Measurements from ENCODE around the gene SEMA3C.

The SEMA3C gene

GRCh38 chr7:80721883-80722615 is 196.8 kb downstream of the SEMA3C start:
- Histone ChIP-seq H3K36me3 (ENCODE audit: control insufficient read depth in 2 of 2, insufficient read depth in 1 of 2, low read length in 2 of 2) (no peaks in the 10 kb centered on the region), H3K27ac (ENCODE audit: extremely low read depth, low read depth, low read length) (no peak overlapping the region), H3K9me3 (ENCODE audit: control insufficient read depth, insufficient read depth, low read depth, low read length) (no peaks in the 10 kb centered on the region), H3K4me3 (ENCODE audit: low read depth, low read length) (no peak overlapping the region), H3K4me1 (ENCODE audit: control insufficient read depth, insufficient read depth, low read length) (peaks cover 9% of the 10 kb centered on the region)
- ChIA-PET CTCF (interaction anchor here (0.6 to 1.6 kb wide), 4 partner anchors 10 to 443 kb away, joined by 3 to 9 read pairs (median 4); no protein-coding TSS in a partner anchor), POLR2A (interaction anchor here (0.6 kb wide), 1 partner anchor 246 kb away, joined by 4 read pairs; no protein-coding TSS in a partner anchor)
- TF ChIP-seq MZF1 (tag by site-specific recombination; IDR thresholded peaks at IDR 0.05; ENCODE audit: borderline replicate concordance) (no peak), ZNF600 (tag by site-specific recombination; IDR thresholded peaks at IDR 0.05) (no peak), ZNF664 (tag by site-specific recombination; IDR thresholded peaks at IDR 0.05) (no peak), PATZ1 (tag by site-specific recombination; IDR thresholded peaks at IDR 0.05) (no peak), SALL2 (tag by site-specific recombination; IDR thresholded peaks at IDR 0.05; ENCODE audit: borderline replicate concordance) (no peak), ZNF248 (tag by site-specific recombination; IDR thresholded peaks at IDR 0.05) (no peak), ZNF777 (tag by site-specific recombination; IDR thresholded peaks at IDR 0.05; ENCODE audit: borderline replicate concordance) (no peak), ZFHX2 (tag by site-specific recombination; conservative IDR thresholded peaks at IDR 0.05) (peak; percentile 62), ZNF2 (tag by site-specific recombination; IDR thresholded peaks at IDR 0.05) (0 out of 2 replicates have a peak, but pooled peaks have one; percentile 16), EGR2 (tag by site-specific recombination; IDR thresholded peaks at IDR 0.05; ENCODE audit: low read depth) (0 out of 2 replicates have a peak, but pooled peaks have one; percentile 26), ZNF398 (tag by site-specific recombination; IDR thresholded peaks at IDR 0.05) (no peak), ZNF274 (IDR thresholded peaks at IDR 0.05; ENCODE audit: low read length) (no peak), ZNF274 (tag by site-specific recombination; IDR thresholded peaks at IDR 0.05; ENCODE audit: borderline replicate concordance) (no peak)
- TF ChIP-seq, protein P1, sequence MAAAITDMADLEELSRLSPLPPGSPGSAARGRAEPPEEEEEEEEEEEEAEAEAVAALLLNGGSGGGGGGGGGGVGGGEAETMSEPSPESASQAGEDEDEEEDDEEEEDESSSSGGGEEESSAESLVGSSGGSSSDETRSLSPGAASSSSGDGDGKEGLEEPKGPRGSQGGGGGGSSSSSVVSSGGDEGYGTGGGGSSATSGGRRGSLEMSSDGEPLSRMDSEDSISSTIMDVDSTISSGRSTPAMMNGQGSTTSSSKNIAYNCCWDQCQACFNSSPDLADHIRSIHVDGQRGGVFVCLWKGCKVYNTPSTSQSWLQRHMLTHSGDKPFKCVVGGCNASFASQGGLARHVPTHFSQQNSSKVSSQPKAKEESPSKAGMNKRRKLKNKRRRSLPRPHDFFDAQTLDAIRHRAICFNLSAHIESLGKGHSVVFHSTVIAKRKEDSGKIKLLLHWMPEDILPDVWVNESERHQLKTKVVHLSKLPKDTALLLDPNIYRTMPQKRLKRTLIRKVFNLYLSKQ (tag by site-specific recombination; IDR thresholded peaks at IDR 0.05; ENCODE audit: borderline replicate concordance) = no peak

- H3K27ac ChIP-seq (ENCODE audit: extremely low read depth, low read depth, low read length) = no peak overlapping the region
- CTCF ChIA-PET = no interaction called here
- H3K4me1 ChIP-seq (ENCODE audit: control insufficient read depth, insufficient read depth, low read length) = peaks cover 9% of the 10 kb centered on the region
- no peak overlapping the region for H3K4me3 ChIP-seq (ENCODE audit: low read depth, low read length)
- POLR2A ChIA-PET = no interaction called here
- no peaks in the 10 kb centered on the region for H3K36me3 ChIP-seq (ENCODE audit: control insufficient read depth in 2 of 2, insufficient read depth in 1 of 2, low read length in 2 of 2)
- TF ChIP-seq, protein P2, sequence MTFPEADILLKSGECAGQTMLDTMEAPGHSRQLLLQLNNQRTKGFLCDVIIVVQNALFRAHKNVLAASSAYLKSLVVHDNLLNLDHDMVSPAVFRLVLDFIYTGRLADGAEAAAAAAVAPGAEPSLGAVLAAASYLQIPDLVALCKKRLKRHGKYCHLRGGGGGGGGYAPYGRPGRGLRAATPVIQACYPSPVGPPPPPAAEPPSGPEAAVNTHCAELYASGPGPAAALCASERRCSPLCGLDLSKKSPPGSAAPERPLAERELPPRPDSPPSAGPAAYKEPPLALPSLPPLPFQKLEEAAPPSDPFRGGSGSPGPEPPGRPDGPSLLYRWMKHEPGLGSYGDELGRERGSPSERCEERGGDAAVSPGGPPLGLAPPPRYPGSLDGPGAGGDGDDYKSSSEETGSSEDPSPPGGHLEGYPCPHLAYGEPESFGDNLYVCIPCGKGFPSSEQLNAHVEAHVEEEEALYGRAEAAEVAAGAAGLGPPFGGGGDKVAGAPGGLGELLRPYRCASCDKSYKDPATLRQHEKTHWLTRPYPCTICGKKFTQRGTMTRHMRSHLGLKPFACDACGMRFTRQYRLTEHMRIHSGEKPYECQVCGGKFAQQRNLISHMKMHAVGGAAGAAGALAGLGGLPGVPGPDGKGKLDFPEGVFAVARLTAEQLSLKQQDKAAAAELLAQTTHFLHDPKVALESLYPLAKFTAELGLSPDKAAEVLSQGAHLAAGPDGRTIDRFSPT (tag by site-specific recombination; IDR thresholded peaks at IDR 0.05) = no peak
- no peak for TF ChIP-seq ZNF16 (tag by site-specific recombination; IDR thresholded peaks at IDR 0.05; ENCODE audit: low read depth)
- no peak for TF ChIP-seq RBAK (tag by site-specific recombination; IDR thresholded peaks at IDR 0.05)
- no peak for TF ChIP-seq ZNF747 (tag by site-specific recombination; IDR thresholded peaks at IDR 0.05)
- H3K9me3 ChIP-seq (ENCODE audit: control insufficient read depth, insufficient read depth, low read depth, low read length) = no peaks in the 10 kb centered on the region
Observed at GRCh38 chr7:80720146-80720545, 198.7 kb downstream of the SEMA3C start.
